ENCODE results near the gene VSIG1. TPM values are rescaled to one million over a fixed set of nuclear protein-coding genes. Genes with fewer than 3 reads are reported as not detected.

Gene VSIG1
- total and polyA plus RNA-seq, 10 of the 15 experiments (the other 5 are each of a cell fraction or from before 2014, with no cell fraction given) = 0.04 to 0.08 (median 0.06) TPM; not detected in 7

DNA sequence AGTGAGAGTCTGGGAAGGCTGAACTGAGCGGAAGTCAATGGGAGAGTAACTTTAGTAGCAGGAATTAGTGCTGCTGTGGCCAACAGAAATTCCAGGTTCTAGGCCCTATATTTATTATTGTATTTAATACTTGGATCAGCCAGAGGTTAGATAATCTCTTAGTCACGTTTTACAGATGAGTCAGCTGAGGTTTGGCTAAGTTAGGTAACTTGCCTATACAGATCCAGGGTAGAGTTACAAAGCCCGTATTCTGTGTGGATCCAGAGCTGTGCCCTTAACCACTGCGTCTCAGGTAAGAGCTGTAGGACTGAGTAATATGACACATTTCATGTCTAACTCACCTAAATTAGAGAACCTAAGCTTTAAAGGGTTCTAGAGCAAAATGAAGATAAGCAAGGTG, 26.0 kb downstream of the VSIG1 start (continued):
- no peak for TF ChIP-seq NFXL1 (IDR thresholded peaks at IDR 0.05; ENCODE audit: borderline replicate concordance)
- no peak for TF ChIP-seq PAX5 (IDR thresholded peaks at IDR 0.05; ENCODE audit: borderline replicate concordance, low read depth, low read length)
- TF ChIP-seq CHD2 (IDR thresholded peaks at IDR 0.05; ENCODE audit: borderline replicate concordance, low read depth, low read length) = no peak

- ATAC-seq = peak; percentile 41; the same call in 2 of the 3 replicates
- in situ Hi-C loops (cut with MboI) = no loop called here
- CTCF ChIA-PET = interaction anchor here (0.7 to 2.1 kb wide), 2 partner anchors 50 to 411 kb away, joined by 3 to 36 read pairs; no protein-coding TSS in a partner anchor
- no peak overlapping the region for H3K9ac ChIP-seq (ENCODE audit: control insufficient read depth, insufficient read depth, low read length)
- H3K79me2 ChIP-seq (ENCODE audit: control insufficient read depth, insufficient read depth, low read length) = no peaks in the 10 kb centered on the region
- RAD21 ChIA-PET (ENCODE audit: unreplicated experiment) = interaction anchor here (4.1 kb wide), 1 partner anchor 50 kb away, joined by 28 read pairs; no protein-coding TSS in a partner anchor
- peaks cover 0 to 3% of the 10 kb centered on the region in 2 experiments; a peak in 1 of 4 replicates for H3K27me3 ChIP-seq (replicated peaks in 1 of 2; ENCODE audit: control insufficient read depth in 2 of 2, insufficient read depth in 2 of 2, low read length in 1 of 2)
- TF ChIP-seq, protein P1, sequence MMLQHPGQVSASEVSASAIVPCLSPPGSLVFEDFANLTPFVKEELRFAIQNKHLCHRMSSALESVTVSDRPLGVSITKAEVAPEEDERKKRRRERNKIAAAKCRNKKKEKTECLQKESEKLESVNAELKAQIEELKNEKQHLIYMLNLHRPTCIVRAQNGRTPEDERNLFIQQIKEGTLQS (IDR thresholded peaks at IDR 0.05; ENCODE audit: borderline replicate concordance, extremely low read depth, low read depth, low read length) = no peak
- TF ChIP-seq MYC (IDR thresholded peaks at IDR 0.05; ENCODE audit: insufficient read depth, insufficient read length, insufficient replicate concordance, low read length, severe bottlenecking) (no peak), NFIC (IDR thresholded peaks at IDR 0.05; ENCODE audit: low read depth, low read length) (no peak), CHD1 (IDR thresholded peaks at IDR 0.05; ENCODE audit: low read depth, low read length) (no peak)
- SMC1A ChIA-PET (ENCODE audit: uncharacterized antibody, unreplicated experiment) = interaction anchor here (0.9 to 4.0 kb wide), 3 partner anchors 10 to 50 kb away, joined by 3 to 23 read pairs (median 3); no protein-coding TSS in a partner anchor
- DNase-seq (ENCODE audit: low read depth, low spot score) = no peak
- POLR2A ChIA-PET = no interaction called here
- no peaks in the 10 kb centered on the region for H3K36me3 ChIP-seq (ENCODE audit: control insufficient read depth in 2 of 2, insufficient read depth in 2 of 2, low read length in 1 of 2)
- WGBS (ENCODE audit: insufficient coverage, insufficient replicate concordance, low lambda C conversion rate, missing lambda C conversion rate) = 0% methylated on average over 1 of the region's 1 CpG
- H2AFZ ChIP-seq (ENCODE audit: control insufficient read depth, low read depth, low read length) = no peak overlapping the region
- intact Hi-C loops (cut with micrococcal nuclease; ENCODE audit: unreplicated experiment) = no loop called here
- no peaks in the 10 kb centered on the region for H3K4me1 ChIP-seq (ENCODE audit: control insufficient read depth, insufficient read depth, low read length)
- BruUV-seq (replicated peaks) = no TSS peak
- no peaks in the 10 kb centered on the region for H4K20me1 ChIP-seq (ENCODE audit: control insufficient read depth, insufficient read depth)
- no peaks in the 10 kb centered on the region for H3K9me3 ChIP-seq (replicated peaks; ENCODE audit: control insufficient read depth, insufficient read depth, low read length)
- H3K27ac ChIP-seq (ENCODE audit: control insufficient read depth, insufficient read depth) = no peak overlapping the region
- no peak overlapping the region for H3K4me3 ChIP-seq
- FAIRE-seq = no peak
- H3K4me2 ChIP-seq (ENCODE audit: control insufficient read depth, insufficient read depth) = no peak overlapping the region
Measured at GRCh38 chrX:108071578-108071977, 26.7 kb downstream of the VSIG1 start.

Data from GM12878 (cell line).